DND-41 (cell line): Measurements from ENCODE around the gene PDE4B.

ENCODE experiments used
- ATAC-seq: fragments of 200-7000 bp; cut with Tn5 transposase; 3 replicates; pipeline ENCODE4 v1.9.1; 2021; ENCODE audit warnings: low read depth; ENCODE audit not compliant: insufficient read depth
- DNase-seq: peaks from one replicate; pipeline ENCODE4 v3.0.0-alpha.2; 2020
- H2AFZ ChIP-seq: 2 replicates; pipeline ENCODE4 v1.6.0; 2012; ENCODE audit warnings: low read depth, low read length
- H3K27ac ChIP-seq: 2 replicates; pipeline ENCODE4 v1.5.1; 2012; ENCODE audit warnings: low read length, inconsistent platforms
- H3K27me3 ChIP-seq: fragments of 200-600 bp; sonication (generic); 2 replicates; pipeline ENCODE4 v1.6.0; 2012; ENCODE audit warnings: low read length, mild to moderate bottlenecking, inconsistent platforms; ENCODE audit not compliant: insufficient read depth, poor library complexity
- H3K36me3 ChIP-seq: 2 replicates; pipeline ENCODE4 v1.5.1; 2012; ENCODE audit warnings: low read length, inconsistent platforms; ENCODE audit not compliant: insufficient read depth
- H3K4me1 ChIP-seq: 2 replicates; pipeline ENCODE4 v1.5.1; 2012; ENCODE audit warnings: mild to moderate bottlenecking, low read length; ENCODE audit not compliant: insufficient read depth
- H3K4me2 ChIP-seq: 2 replicates; pipeline ENCODE4 v1.6.0; 2012; ENCODE audit warnings: mild to moderate bottlenecking, moderate library complexity, low read length, inconsistent platforms; ENCODE audit not compliant: insufficient read depth
- H3K4me3 ChIP-seq, 2 experiments: fragments of 200-600 bp in 1 of 2; shearing (Covaris generic) in 1 of 2; 2 replicates each; pipeline ENCODE4 v1.5.1; 2012 to 2016; ENCODE audit warnings: inconsistent platforms in 2 of 2, low read length in 2 of 2, mild to moderate bottlenecking in 2 of 2, low read depth in 1 of 2, moderate library complexity in 1 of 2
- H3K79me2 ChIP-seq: 2 replicates; pipeline ENCODE4 v1.6.0; 2012; ENCODE audit warnings: low read length, inconsistent platforms; ENCODE audit not compliant: insufficient read depth
- H3K9ac ChIP-seq: 2 replicates; pipeline ENCODE4 v1.6.0; 2012; ENCODE audit warnings: low read depth, mild to moderate bottlenecking, inconsistent platforms, low read length, moderate library complexity
- H3K9me3 ChIP-seq: 2 replicates; pipeline ENCODE4 v1.5.1; 2012; ENCODE audit warnings: low read length, moderate library complexity, mild to moderate bottlenecking, inconsistent platforms; ENCODE audit not compliant: insufficient read depth, severe bottlenecking
- H4K20me1 ChIP-seq: 2 replicates; pipeline ENCODE4 v1.6.0; 2012; ENCODE audit warnings: low read length; ENCODE audit not compliant: insufficient read depth
- CTCF ChIP-seq: IDR thresholded peaks from 2 replicates; pipeline ENCODE4 v1.5.1; 2012; ENCODE audit warnings: borderline replicate concordance, low read length, moderate library complexity, mild to moderate bottlenecking; ENCODE audit not compliant: poor library complexity, severe bottlenecking; ENCODE audit errors: extremely low read depth
- EZH2 ChIP-seq: IDR thresholded peaks from 3 replicates; pipeline ENCODE4 v1.6.1; 2012; ENCODE audit warnings: borderline replicate concordance, low read depth, mild to moderate bottlenecking, moderate library complexity, low read length, inconsistent platforms; ENCODE audit not compliant: severe bottlenecking

The PDE4B gene

GRCh38 chr1:66296951-66297350, 504.3 kb downstream of the PDE4B start:
- Histone ChIP-seq H3K9me3 (no peaks in the 10 kb centered on the region), H3K79me2 (no peaks in the 10 kb centered on the region), H3K36me3 (no peaks in the 10 kb centered on the region), H3K9ac (no peak overlapping the region), H3K4me2 (no peak overlapping the region), H3K27me3 (no peaks in the 10 kb centered on the region), H2AFZ (no peak overlapping the region), H3K4me1 (peaks cover 15% of the 10 kb centered on the region), H4K20me1 (no peaks in the 10 kb centered on the region), H3K4me3 (no peak overlapping the region), H3K27ac (no peak overlapping the region)
- no peak for TF ChIP-seq CTCF
- no peak for TF ChIP-seq EZH2
- DNase-seq (no peak), ATAC-seq (no peak)

- peaks cover 30% of the 10 kb centered on the region for H3K4me1 ChIP-seq
- no peak overlapping the region for H3K4me3 ChIP-seq
- H3K9me3 ChIP-seq, result no peaks in the 10 kb centered on the region
- TF ChIP-seq CTCF (no peak), EZH2 (no peak)
- no peaks in the 10 kb centered on the region for H3K36me3 ChIP-seq
- no peaks in the 10 kb centered on the region for H3K27me3 ChIP-seq
- no peaks in the 10 kb centered on the region for H3K79me2 ChIP-seq
- H3K27ac ChIP-seq, result no peak overlapping the region
- ATAC-seq (no peak), DNase-seq (no peak)
- no peak overlapping the region for H2AFZ ChIP-seq
- no peak overlapping the region for H3K9ac ChIP-seq
- no peak overlapping the region for H3K4me2 ChIP-seq
- H4K20me1 ChIP-seq, result no peaks in the 10 kb centered on the region
Observed at GRCh38 chr1:66298464-66298863, 505.8 kb downstream of the PDE4B start.

GRCh38 chr1:66300280-66300971, 507.7 kb downstream of the PDE4B start:
- ATAC-seq, result no peak
- Histone ChIP-seq H2AFZ (peak overlapping the region; percentile 48), H3K27ac (peak overlapping the region; percentile 38), H3K4me1 (peaks cover 32% of the 10 kb centered on the region), H3K9ac (peak overlapping the region; percentile 27; the same call in 1 of the 2 replicates), H3K36me3 (no peaks in the 10 kb centered on the region), H3K4me3 (no peak overlapping the region), H4K20me1 (no peaks in the 10 kb centered on the region), H3K9me3 (no peaks in the 10 kb centered on the region), H3K79me2 (no peaks in the 10 kb centered on the region), H3K4me2 (no peak overlapping the region), H3K27me3 (no peaks in the 10 kb centered on the region)
- TF ChIP-seq EZH2 (no peak), CTCF (no peak)
- no peak for DNase-seq
